Adrenal gland (tissue), 5 donors: Measurements from ENCODE around the gene CNTN5.

ENCODE experiments used
- CTCF ChIP-seq, 6 experiments: fragments of 450-650 bp in 4 of 6; fragments of 200-600 bp in 2 of 6; sonication (generic) in 1 of 6; IDR thresholded peaks; 1 replicate in 5 of 6; 2 replicates in 1 of 6; pipeline versions ENCODE4 v1.5.1 to v1.8.0; 2016 to 2021; ENCODE audit warnings: antibody characterized with exemption in 6 of 6, mild to moderate bottlenecking in 2 of 6, moderate library complexity in 1 of 6
- POLR2A ChIP-seq, 2 donors: fragments of 450-650 bp; IDR thresholded peaks; one replicate each; pipeline ENCODE4 v1.6.1; 2017; ENCODE audit warnings: antibody characterized with exemption in 2 of 2, mild to moderate bottlenecking in 2 of 2, moderate library complexity in 1 of 2
- donor health status: DM: no; HTN: no; CAD: no.

GRCh38 chr11:100080381-100080780 lies 1059.6 kb downstream of the CNTN5 start:
- TF ChIP-seq CTCF (IDR thresholded peaks at IDR 0.05), result no peak
- TF ChIP-seq POLR2A (IDR thresholded peaks at IDR 0.05), result no peak
